SKM-1 treated with dmso at 0.1 percent for 144 hours (cell line): ENCODE results near the gene RB1.

ENCODE experiments used
- DNase-seq: peaks from one replicate; lab custom pipeline; 2025; ENCODE audit not compliant: unreplicated experiment; lab: John Stamatoyannopoulos, UW

The RB1 gene

DNA sequence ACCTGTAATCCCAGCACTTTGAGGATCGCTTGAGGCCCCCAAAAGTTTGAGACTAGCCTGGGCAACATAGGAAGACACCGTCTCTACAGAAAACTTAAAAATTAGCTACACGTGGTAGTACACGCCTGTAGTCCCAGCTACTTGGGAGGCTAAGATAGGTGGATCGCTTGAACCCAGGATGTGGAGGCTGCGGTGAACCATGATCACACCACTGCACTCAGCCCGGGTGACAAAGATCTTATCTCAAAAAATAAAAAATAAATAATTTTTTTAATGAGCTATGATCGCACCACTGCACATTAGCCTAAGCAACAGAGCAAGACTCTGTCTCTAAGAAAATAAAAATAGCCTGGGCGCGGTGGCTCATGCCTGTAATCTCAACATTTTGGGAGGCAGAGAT lies 222.7 kb downstream of the RB1 start:
- no peak for DNase-seq

DNA sequence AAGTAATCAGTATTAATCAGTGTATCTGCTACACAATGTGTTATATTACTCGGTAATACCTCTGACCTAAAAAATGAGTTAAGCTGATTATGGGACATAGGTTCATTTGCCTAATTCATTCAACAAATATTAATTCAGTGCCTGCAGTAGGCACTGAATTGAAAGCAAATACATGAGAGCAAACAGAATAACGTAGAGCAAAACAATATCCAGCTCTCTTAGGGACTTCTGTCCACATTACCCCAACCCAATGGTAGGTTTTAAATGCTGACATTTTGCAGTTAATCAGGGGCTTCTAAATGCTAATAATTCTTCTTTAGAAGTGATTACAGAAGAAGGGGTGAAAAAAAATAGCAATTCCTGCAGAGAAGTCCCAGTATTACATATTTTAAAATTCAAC lies 224.4 kb downstream of the RB1 start:
- no peak for DNase-seq

DNA sequence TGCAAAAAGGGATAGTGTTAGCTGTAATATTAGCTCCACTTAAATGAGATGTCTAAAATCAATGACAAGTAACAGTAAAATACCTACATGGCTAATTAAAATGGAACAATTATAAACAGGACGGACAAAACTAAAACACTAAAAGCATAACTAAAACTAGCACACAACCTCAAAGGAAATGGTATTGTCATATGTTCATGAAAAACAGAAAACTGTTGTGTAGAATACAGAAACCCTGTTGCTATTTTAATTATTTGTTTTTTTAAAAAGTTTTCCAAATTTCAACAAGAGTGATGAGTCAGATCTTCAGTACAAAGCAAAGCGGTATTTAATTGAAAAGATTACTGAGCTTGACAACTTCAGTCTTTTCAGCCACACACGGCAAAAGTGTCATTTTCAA lies 225.2 kb downstream of the RB1 start:
- DNase-seq, result no peak

DNA sequence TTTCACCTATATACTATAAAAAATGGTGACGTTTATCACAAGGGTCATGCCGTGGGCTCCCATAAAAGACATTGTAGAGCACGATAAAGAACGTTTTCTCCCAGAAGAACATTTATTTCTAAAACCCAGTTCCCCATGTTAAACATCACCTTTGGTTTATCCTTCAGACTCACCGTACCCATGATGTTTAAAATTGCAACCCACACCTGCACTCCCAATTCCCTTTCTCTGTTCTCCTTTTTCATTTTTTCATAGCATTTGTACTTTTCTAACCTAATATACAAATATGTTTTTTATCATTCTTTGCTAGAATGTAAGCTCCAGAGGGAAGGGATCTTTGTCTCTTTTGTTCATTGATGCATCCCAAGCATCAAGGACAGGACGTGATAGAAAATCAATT lies 227.3 kb downstream of the RB1 start:
- DNase-seq, result no peak
